ENCODE data around the gene PHF23.
A peak's percentile ranks its signal among the peaks of the same experiment; 100 is the strongest.

Gene PHF23

DNA sequence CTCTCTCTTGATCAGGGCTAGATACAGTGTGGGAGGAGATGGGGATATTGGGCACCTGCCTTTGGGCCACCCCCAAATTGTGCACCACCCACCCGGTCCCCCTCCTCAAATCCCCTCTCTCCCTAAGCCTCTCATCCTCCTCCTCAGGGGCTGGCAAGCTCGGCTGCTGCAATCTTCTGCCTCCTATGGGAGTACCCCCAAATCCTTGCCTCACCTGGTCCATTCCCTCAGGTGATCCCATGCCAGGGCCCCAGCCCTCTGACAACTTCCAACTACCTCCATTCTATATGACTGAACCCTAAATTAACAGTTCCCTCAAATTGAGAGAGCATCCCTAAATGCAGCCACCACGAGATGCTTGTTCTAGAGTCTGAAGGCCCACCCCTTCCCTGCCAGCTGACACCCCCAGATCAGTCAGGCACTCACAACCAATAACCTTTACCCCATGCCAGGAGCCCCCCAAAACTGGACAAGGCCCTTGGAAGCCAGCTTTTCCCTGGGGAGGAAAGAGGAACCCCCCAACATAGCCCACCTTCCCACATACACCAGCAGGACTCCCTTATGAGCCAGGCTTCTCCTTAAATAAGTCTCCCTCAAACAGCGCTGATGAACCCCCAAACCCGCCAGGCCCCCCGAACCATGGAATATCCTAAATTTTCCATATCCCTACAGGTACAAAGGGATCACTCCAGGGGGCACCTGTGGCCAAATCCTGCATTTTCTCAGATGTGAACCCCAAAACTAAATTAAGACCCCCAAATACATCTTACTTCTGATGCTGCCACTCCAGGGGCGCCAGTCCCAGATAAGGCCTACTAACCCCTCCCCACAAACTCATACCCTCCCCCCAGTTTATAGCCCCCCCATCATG is 22.8 kb downstream of the PHF23 start:
- peak; percentile 13 for DNase-seq (ENCODE audit: low read depth)
- Histone ChIP-seq H3K4me1 (ENCODE audit: control insufficient read depth, insufficient read depth, low read length) (peaks cover 51% of the 10 kb centered on the region), H3K27me3 (replicated peaks; ENCODE audit: control insufficient read depth, insufficient read depth, low read length) (no peaks in the 10 kb centered on the region), H3K9ac (ENCODE audit: low read length) (peak overlapping the region; percentile 78), H3K36me3 (ENCODE audit: control insufficient read depth, insufficient read depth, low read length, severe bottlenecking) (no peaks in the 10 kb centered on the region), H3K4me3 (ENCODE audit: low read length) (peak overlapping the region; percentile 72), H3K9me3 (ENCODE audit: control insufficient read depth, low read length) (no peaks in the 10 kb centered on the region)

DNA sequence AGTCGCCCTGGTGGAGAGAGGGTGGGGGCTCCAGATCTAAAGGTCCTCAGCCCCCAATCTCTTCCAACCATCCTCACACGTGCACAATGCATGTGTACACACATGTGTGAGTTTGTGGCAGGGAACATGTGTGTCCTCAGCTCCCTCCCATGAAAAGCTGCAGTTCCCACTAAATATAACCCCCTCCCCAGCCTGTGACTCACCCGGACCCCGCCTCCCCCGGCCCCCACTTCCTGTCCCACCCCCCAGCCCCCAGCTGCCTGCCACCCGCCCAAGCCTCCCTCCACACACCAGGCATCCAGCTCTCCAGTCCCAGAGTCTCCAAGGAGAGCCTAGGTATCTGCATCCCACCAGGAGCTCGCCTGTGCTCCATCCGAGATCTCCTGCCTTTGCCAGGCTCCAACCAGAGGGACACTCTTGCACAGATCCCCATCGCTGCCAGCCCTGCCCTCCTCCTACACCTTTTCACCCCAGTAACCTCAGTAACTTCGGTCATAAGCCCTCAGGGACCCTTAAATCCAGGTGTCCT is 23.5 kb downstream of the PHF23 start:
- Histone ChIP-seq H3K4me3 (ENCODE audit: low read length) (peak overlapping the region; percentile 72), H3K4me1 (ENCODE audit: control insufficient read depth, insufficient read depth, low read length) (peaks cover 44% of the 10 kb centered on the region)
- peak; percentile 42 for DNase-seq (ENCODE audit: low read depth)

GRCh38 chr17:7215136-7215638 is 24.1 kb downstream of the PHF23 start:
- Histone ChIP-seq H3K27me3 (replicated peaks; ENCODE audit: control insufficient read depth, insufficient read depth, low read length) (no peaks in the 10 kb centered on the region), H3K9me3 (ENCODE audit: control insufficient read depth, low read length) (no peaks in the 10 kb centered on the region), H3K9ac (ENCODE audit: low read length) (peak overlapping the region; percentile 66), H3K36me3 (ENCODE audit: control insufficient read depth, insufficient read depth, low read length, severe bottlenecking) (no peaks in the 10 kb centered on the region), H3K4me1 (ENCODE audit: control insufficient read depth, insufficient read depth, low read length) (peaks cover 40% of the 10 kb centered on the region), H3K4me3 (ENCODE audit: low read length) (peak overlapping the region; percentile 82)
- DNase-seq (ENCODE audit: low read depth), result no peak

More for the DNA sequence above, 23.5 kb downstream of the PHF23 start:
- H3K9ac ChIP-seq (ENCODE audit: low read length), result no peak overlapping the region
- H3K9me3 ChIP-seq (ENCODE audit: control insufficient read depth, low read length), result no peaks in the 10 kb centered on the region
- no peaks in the 10 kb centered on the region for H3K36me3 ChIP-seq (ENCODE audit: control insufficient read depth, insufficient read depth, low read length, severe bottlenecking)
- H3K27me3 ChIP-seq (replicated peaks; ENCODE audit: control insufficient read depth, insufficient read depth, low read length), result no peaks in the 10 kb centered on the region

DNA sequence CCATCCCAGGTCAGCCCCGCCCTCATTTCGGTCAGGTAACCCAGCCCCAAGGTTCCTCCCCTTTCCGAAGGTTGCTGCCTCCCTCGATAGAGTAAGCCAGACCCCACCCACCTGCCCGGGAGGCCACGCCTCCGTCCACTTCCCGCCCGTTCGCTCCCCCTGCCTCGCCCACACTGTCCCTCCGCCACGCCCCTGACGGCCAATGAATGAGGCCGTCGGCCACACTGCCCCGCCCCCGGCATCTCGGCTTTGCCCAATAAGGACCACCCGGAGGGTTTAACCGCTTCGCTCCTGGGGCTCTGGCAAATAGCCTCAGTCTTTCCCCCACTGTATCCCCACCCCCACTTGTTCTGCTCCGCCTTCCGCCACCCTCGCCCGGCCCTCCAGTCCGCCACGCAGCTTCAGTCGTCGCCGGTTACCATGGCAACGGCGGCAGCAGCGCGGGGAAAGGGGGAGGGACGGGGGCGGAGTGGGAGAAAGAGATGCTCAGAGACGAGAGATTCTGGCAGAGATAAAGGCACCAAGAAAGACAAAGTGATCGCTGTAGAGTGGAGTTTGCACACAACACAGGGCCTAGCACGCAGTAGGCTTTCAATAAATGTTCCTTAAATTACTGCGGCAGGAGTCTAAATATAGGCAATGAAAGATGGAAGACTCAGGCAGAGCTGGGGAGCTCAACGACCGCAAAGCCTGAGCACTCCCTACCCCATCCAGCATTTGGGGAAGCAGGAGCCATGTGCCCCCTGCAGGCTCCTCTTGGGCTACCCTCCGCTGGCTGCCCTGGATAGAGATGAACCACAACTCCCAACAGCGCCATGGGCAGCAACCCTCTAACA is 24.7 kb downstream of the PHF23 start:
- Histone ChIP-seq H3K27me3 (replicated peaks; ENCODE audit: control insufficient read depth, insufficient read depth, low read length) (no peaks in the 10 kb centered on the region), H3K9ac (ENCODE audit: low read length) (peak overlapping the region; percentile 66), H3K9me3 (ENCODE audit: control insufficient read depth, low read length) (no peaks in the 10 kb centered on the region), H3K4me1 (ENCODE audit: control insufficient read depth, insufficient read depth, low read length) (peaks cover 39% of the 10 kb centered on the region), H3K4me3 (ENCODE audit: low read length) (peak overlapping the region; percentile 82), H3K36me3 (ENCODE audit: control insufficient read depth, insufficient read depth, low read length, severe bottlenecking) (no peaks in the 10 kb centered on the region)
- DNase-seq (ENCODE audit: low read depth), result peak; percentile 98

DNA sequence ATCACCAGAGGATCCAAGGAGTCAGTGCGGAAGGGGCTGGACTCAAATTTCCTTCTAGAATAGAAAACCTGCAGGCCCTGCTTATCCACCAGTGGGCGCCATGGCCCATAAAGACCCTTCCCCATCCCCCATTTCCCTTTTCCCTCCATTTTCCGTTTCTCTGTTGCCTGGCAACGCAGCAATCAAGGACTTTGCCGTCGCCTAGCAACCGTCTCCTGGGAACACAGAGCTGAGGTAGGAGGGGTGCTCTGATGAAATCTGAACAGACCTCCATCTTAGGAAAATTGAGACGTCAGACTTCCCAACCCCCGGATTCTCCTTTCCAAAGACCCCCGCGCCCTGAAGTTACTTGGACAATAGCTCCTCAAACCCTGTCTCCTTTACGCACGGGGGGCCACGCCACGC is 25.4 kb downstream of the PHF23 start:
- H3K9ac ChIP-seq (ENCODE audit: low read length), result no peak overlapping the region
- peaks cover 33% of the 10 kb centered on the region for H3K4me1 ChIP-seq (ENCODE audit: control insufficient read depth, insufficient read depth, low read length)
- H3K27me3 ChIP-seq (replicated peaks; ENCODE audit: control insufficient read depth, insufficient read depth, low read length), result no peaks in the 10 kb centered on the region
- no peaks in the 10 kb centered on the region for H3K9me3 ChIP-seq (ENCODE audit: control insufficient read depth, low read length)
- peak overlapping the region; percentile 82 for H3K4me3 ChIP-seq (ENCODE audit: low read length)
- DNase-seq (ENCODE audit: low read depth), result peak; percentile 69
- H3K36me3 ChIP-seq (ENCODE audit: control insufficient read depth, insufficient read depth, low read length, severe bottlenecking), result no peaks in the 10 kb centered on the region

DNA sequence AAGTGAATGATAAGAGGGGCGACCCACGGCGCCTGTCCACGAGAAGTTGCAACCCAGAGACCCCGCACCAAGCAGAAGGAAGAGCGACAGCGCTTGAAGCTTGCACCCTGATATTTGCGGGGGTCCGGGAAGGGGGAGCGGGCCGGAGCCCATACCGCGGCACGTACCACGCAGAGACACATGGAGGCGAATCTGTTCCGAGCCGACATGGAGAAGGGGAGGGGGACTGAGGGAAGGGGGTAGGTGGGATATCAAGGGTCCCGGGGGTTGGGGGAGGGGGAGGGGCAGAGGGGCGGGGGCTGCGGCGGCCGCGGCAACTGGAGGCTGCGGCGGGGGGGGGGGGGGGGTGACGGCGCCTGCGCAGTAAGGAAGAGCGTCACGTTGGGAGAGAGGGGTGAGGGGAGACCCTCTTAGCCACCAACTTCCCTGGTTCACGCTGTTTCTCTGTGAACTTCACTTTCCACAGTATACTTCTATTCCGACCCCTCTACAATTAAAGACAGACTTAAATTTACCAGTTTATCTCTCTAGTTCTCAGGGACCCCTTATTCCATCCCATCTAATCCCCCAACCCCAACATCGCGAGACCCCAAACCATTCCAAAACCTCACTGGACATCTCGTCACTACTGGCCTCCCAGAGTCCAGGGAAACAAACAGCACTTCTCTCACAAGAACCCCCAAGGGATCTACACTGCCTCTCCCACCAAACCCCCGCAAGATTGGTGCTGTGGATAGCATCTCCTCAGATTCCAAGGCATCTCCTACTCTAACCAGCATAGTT is 27.6 kb downstream of the PHF23 start:
- Histone ChIP-seq H3K4me1 (ENCODE audit: control insufficient read depth, insufficient read depth, low read length) (peaks cover 27% of the 10 kb centered on the region), H3K9me3 (ENCODE audit: control insufficient read depth, low read length) (no peaks in the 10 kb centered on the region), H3K4me3 (ENCODE audit: low read length) (no peak overlapping the region), H3K27me3 (replicated peaks; ENCODE audit: control insufficient read depth, insufficient read depth, low read length) (no peaks in the 10 kb centered on the region), H3K9ac (ENCODE audit: low read length) (no peak overlapping the region), H3K36me3 (ENCODE audit: control insufficient read depth, insufficient read depth, low read length, severe bottlenecking) (no peaks in the 10 kb centered on the region)
- no peak for DNase-seq (ENCODE audit: low read depth)

DNA sequence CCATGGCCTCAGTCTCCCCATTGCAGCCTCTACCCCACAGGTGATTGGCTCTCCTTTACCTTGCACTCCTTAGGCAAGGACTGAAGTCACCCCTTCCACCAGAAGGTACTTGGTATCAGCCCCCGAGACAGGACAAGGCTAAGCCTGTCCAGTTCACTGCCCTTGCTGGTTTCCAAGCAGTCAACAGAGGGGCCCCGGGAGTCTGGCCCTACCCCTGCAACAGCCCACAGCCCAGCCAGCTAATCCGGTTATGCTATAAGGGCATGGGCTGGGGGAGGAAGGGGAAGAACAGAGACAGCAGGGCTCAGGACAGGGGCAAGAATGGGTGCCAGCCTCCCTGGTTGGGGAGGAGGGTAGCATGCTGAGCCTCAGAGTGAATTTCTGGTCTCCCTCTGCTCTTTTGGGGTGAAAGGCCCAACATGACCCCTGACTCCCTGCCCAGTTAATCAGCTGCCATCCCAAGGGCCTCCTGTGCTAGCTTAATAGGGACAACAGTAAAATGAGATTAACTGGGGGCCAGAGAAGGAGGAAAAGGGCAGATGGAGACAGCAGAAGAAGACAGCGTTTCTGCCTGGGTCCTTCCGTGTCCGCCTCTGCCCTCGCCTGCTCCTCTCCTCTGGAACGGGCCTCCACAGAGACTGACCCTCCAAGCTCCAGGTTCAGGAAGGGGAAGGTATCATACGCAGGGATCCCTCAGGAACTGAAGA is 30.4 kb downstream of the PHF23 start:
- Histone ChIP-seq H3K9ac (ENCODE audit: low read length) (no peak overlapping the region), H3K36me3 (ENCODE audit: control insufficient read depth, insufficient read depth, low read length, severe bottlenecking) (peaks cover 2% of the 10 kb centered on the region), H3K4me3 (ENCODE audit: low read length) (no peak overlapping the region), H3K27me3 (replicated peaks; ENCODE audit: control insufficient read depth, insufficient read depth, low read length) (no peaks in the 10 kb centered on the region), H3K9me3 (ENCODE audit: control insufficient read depth, low read length) (no peaks in the 10 kb centered on the region), H3K4me1 (ENCODE audit: control insufficient read depth, insufficient read depth, low read length) (peaks cover 10% of the 10 kb centered on the region)
- no peak for DNase-seq (ENCODE audit: low read depth)

DNA sequence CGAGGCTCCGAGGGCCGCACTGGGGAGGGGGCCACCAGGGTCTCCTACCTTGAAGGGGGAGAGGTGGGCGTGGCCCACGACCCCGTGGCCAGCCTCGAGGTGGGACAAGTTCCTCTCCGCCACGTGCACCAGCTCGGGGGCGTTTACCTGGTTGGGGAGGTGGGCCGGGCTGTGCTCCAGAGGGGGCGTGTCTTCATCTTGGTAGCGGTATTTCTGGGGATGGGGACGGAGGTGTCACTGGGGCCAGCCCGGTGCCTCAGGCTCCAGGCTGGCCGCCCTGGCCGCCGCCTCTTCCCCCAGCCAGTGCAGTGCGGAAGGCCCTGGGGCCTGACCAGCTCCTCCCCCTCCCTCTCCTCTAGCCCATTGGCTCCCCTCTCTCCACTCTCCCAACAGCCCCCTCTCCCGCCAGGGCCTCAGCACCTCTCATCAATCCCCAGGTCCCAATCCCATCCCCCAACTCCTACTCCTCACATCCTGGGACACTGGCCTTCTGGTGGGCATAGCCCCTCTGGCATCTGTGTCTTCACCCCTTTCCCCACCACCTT is 31.2 kb downstream of the PHF23 start:
- Histone ChIP-seq H3K27me3 (replicated peaks; ENCODE audit: control insufficient read depth, insufficient read depth, low read length) (no peaks in the 10 kb centered on the region), H3K9me3 (ENCODE audit: control insufficient read depth, low read length) (no peaks in the 10 kb centered on the region), H3K36me3 (ENCODE audit: control insufficient read depth, insufficient read depth, low read length, severe bottlenecking) (peaks cover 10% of the 10 kb centered on the region), H3K4me1 (ENCODE audit: control insufficient read depth, insufficient read depth, low read length) (peaks cover 7% of the 10 kb centered on the region), H3K9ac (ENCODE audit: low read length) (no peak overlapping the region), H3K4me3 (ENCODE audit: low read length) (no peak overlapping the region)
- no peak for DNase-seq (ENCODE audit: low read depth)

GRCh38 chr17:7207120-7208001 is 31.9 kb downstream of the PHF23 start:
- no peaks in the 10 kb centered on the region for H3K27me3 ChIP-seq (replicated peaks; ENCODE audit: control insufficient read depth, insufficient read depth, low read length)
- H3K9me3 ChIP-seq (ENCODE audit: control insufficient read depth, low read length), result no peaks in the 10 kb centered on the region
- DNase-seq (ENCODE audit: low read depth), result no peak
- peak overlapping the region; percentile 26 for H3K9ac ChIP-seq (ENCODE audit: low read length)
- no peak overlapping the region for H3K4me3 ChIP-seq (ENCODE audit: low read length)
- H3K4me1 ChIP-seq (ENCODE audit: control insufficient read depth, insufficient read depth, low read length), result peaks cover 7% of the 10 kb centered on the region
- peaks cover 17% of the 10 kb centered on the region for H3K36me3 ChIP-seq (ENCODE audit: control insufficient read depth, insufficient read depth, low read length, severe bottlenecking)
